Measurements from ENCODE around the gene PRDM16. TPM values are rescaled to one million over a fixed set of nuclear protein-coding genes. Genes with fewer than 3 reads are reported as not detected.

The PRDM16 gene
- total RNA-seq, 1 experiment from 2014 or later: 1.6 TPM

DNA sequence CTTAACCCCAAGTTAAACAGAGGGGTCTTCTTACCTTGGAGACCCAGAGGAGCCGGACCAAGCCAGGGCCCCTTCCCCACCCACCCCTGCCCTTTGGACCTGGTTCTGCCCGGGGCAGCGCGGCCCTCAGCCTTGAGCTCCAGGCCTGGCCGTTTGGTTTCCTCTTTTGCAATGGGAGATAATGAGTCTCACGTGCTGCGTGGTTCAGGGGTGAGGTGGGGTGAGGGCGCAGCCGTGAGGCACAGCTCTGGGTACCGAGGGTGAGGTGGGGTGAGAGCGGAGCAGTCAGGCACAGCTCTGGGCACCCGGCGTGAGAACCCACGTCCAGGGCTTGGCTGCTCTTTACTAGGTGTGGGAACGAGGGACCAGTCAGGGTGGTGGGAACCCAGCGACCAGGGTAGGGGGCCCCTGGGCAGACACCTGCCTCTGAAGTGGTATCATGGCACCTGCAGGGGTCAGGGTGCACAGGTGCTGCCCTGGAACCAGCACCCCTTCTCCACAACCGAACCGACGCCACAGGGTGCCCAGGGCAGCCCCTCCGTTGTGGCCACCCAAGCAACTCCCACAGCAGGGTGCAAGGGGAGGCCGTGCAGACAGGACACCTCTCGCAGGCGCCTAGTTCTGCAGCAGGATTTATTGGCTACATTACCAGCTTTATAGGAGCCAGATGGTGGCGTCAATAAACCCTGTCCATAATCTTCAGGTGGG, 182.2 kb downstream of the PRDM16 start:
- Mint-ChIP-seq H3K9me3 (no peaks in the 10 kb centered on the region), H3K4me1 (peaks cover 15% of the 10 kb centered on the region), H3K36me3 (no peaks in the 10 kb centered on the region), H3K27ac (no peak overlapping the region), H3K27me3 (ENCODE audit: low read depth) (peaks cover 20% of the 10 kb centered on the region), H3K4me3 (no peak overlapping the region)
- DNase-seq (ENCODE audit: low spot score) (no peak), ATAC-seq (no peak)
- no peak for TF ChIP-seq GABPB1 (CRISPR knock-in tag; IDR thresholded peaks at IDR 0.05)
- no peak for TF ChIP-seq ZNF396 (CRISPR knock-in tag; IDR thresholded peaks at IDR 0.05; ENCODE audit: borderline replicate concordance)
- no peak for TF ChIP-seq NFYB (CRISPR knock-in tag; conservative IDR thresholded peaks at IDR 0.05; ENCODE audit: low read depth)
- TF ChIP-seq CREM (CRISPR knock-in tag; IDR thresholded peaks at IDR 0.05): no peak
- TF ChIP-seq FOXK1 (CRISPR knock-in tag; IDR thresholded peaks at IDR 0.05): no peak
- no peak for TF ChIP-seq ATF1 (CRISPR knock-in tag; IDR thresholded peaks at IDR 0.05)
- TF ChIP-seq, protein P1, sequence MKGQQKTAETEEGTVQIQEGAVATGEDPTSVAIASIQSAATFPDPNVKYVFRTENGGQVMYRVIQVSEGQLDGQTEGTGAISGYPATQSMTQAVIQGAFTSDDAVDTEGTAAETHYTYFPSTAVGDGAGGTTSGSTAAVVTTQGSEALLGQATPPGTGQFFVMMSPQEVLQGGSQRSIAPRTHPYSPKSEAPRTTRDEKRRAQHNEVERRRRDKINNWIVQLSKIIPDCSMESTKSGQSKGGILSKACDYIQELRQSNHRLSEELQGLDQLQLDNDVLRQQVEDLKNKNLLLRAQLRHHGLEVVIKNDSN (CRISPR knock-in tag; IDR thresholded peaks at IDR 0.05): no peak
- TF ChIP-seq, protein P2, sequence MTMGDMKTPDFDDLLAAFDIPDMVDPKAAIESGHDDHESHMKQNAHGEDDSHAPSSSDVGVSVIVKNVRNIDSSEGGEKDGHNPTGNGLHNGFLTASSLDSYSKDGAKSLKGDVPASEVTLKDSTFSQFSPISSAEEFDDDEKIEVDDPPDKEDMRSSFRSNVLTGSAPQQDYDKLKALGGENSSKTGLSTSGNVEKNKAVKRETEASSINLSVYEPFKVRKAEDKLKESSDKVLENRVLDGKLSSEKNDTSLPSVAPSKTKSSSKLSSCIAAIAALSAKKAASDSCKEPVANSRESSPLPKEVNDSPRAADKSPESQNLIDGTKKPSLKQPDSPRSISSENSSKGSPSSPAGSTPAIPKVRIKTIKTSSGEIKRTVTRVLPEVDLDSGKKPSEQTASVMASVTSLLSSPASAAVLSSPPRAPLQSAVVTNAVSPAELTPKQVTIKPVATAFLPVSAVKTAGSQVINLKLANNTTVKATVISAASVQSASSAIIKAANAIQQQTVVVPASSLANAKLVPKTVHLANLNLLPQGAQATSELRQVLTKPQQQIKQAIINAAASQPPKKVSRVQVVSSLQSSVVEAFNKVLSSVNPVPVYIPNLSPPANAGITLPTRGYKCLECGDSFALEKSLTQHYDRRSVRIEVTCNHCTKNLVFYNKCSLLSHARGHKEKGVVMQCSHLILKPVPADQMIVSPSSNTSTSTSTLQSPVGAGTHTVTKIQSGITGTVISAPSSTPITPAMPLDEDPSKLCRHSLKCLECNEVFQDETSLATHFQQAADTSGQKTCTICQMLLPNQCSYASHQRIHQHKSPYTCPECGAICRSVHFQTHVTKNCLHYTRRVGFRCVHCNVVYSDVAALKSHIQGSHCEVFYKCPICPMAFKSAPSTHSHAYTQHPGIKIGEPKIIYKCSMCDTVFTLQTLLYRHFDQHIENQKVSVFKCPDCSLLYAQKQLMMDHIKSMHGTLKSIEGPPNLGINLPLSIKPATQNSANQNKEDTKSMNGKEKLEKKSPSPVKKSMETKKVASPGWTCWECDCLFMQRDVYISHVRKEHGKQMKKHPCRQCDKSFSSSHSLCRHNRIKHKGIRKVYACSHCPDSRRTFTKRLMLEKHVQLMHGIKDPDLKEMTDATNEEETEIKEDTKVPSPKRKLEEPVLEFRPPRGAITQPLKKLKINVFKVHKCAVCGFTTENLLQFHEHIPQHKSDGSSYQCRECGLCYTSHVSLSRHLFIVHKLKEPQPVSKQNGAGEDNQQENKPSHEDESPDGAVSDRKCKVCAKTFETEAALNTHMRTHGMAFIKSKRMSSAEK (CRISPR knock-in tag; IDR thresholded peaks at IDR 0.05; ENCODE audit: borderline replicate concordance): no peak
- TF ChIP-seq HMGA2 (CRISPR knock-in tag; IDR thresholded peaks at IDR 0.05): no peak
- TF ChIP-seq SMAD4 (CRISPR knock-in tag; IDR thresholded peaks at IDR 0.05): no peak
- no peak for TF ChIP-seq MYBL2 (CRISPR knock-in tag; IDR thresholded peaks at IDR 0.05)
- TF ChIP-seq ZNF219 (CRISPR knock-in tag; IDR thresholded peaks at IDR 0.05; ENCODE audit: borderline replicate concordance): no peak
- TF ChIP-seq, protein P3, sequence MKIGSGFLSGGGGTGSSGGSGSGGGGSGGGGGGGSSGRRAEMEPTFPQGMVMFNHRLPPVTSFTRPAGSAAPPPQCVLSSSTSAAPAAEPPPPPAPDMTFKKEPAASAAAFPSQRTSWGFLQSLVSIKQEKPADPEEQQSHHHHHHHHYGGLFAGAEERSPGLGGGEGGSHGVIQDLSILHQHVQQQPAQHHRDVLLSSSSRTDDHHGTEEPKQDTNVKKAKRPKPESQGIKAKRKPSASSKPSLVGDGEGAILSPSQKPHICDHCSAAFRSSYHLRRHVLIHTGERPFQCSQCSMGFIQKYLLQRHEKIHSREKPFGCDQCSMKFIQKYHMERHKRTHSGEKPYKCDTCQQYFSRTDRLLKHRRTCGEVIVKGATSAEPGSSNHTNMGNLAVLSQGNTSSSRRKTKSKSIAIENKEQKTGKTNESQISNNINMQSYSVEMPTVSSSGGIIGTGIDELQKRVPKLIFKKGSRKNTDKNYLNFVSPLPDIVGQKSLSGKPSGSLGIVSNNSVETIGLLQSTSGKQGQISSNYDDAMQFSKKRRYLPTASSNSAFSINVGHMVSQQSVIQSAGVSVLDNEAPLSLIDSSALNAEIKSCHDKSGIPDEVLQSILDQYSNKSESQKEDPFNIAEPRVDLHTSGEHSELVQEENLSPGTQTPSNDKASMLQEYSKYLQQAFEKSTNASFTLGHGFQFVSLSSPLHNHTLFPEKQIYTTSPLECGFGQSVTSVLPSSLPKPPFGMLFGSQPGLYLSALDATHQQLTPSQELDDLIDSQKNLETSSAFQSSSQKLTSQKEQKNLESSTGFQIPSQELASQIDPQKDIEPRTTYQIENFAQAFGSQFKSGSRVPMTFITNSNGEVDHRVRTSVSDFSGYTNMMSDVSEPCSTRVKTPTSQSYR (CRISPR knock-in tag; IDR thresholded peaks at IDR 0.05): no peak
- TF ChIP-seq, protein P4, sequence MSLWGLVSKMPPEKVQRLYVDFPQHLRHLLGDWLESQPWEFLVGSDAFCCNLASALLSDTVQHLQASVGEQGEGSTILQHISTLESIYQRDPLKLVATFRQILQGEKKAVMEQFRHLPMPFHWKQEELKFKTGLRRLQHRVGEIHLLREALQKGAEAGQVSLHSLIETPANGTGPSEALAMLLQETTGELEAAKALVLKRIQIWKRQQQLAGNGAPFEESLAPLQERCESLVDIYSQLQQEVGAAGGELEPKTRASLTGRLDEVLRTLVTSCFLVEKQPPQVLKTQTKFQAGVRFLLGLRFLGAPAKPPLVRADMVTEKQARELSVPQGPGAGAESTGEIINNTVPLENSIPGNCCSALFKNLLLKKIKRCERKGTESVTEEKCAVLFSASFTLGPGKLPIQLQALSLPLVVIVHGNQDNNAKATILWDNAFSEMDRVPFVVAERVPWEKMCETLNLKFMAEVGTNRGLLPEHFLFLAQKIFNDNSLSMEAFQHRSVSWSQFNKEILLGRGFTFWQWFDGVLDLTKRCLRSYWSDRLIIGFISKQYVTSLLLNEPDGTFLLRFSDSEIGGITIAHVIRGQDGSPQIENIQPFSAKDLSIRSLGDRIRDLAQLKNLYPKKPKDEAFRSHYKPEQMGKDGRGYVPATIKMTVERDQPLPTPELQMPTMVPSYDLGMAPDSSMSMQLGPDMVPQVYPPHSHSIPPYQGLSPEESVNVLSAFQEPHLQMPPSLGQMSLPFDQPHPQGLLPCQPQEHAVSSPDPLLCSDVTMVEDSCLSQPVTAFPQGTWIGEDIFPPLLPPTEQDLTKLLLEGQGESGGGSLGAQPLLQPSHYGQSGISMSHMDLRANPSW (CRISPR knock-in tag; conservative IDR thresholded peaks at IDR 0.05; ENCODE audit: low read depth): no peak
- TF ChIP-seq CREB1 (CRISPR knock-in tag; IDR thresholded peaks at IDR 0.05): no peak
- TF ChIP-seq FOXP1 (CRISPR knock-in tag; IDR thresholded peaks at IDR 0.05; ENCODE audit: borderline replicate concordance): no peak
- ChIA-PET CTCF (interaction anchor here (0.6 to 1.2 kb wide), 2 partner anchors 173 to 342 kb away, joined by 3 to 5 read pairs; no protein-coding TSS in a partner anchor), POLR2A (no interaction called here)
